ENCODE results near the gene SUPT3H. TPM values are rescaled to one million over a fixed set of nuclear protein-coding genes. Genes with fewer than 3 reads are reported as not detected.

The SUPT3H gene
- total RNA-seq, 4 donors from 2014 or later = 0.80 to 12.7 (median 3.0) TPM

DNA sequence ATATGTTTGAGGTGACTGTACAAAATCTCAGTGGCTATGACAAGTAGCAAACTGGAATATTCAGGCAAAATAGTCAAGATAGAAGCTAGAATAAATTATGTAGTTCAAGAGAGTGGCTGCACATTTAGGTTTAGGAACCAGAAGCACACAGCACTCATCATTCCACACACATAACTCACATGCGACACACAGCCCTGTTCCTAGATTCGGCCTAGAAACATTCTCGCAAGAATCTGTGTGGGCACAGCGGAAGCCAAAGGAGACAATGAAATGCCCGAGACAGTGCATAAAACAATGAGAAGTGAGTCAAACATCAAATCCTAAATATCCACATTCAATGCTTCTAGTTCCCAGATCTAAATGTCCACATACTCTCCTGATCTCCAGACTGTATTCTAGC is 9.5 kb upstream of the SUPT3H start:
- whole genome bisulfite sequencing, 2 donors (ENCODE audit: low coverage in 1 of 2) = 93 to 98% methylated on average over 5 of the region's 5 CpGs
- intact Hi-C loops (cut with DNase I; ENCODE audit: low total_unique reads) (no loop called here), in situ Hi-C loops (cut with MboI; ENCODE audit: low pct_ligation_motif_present in 1 of 4, low pct_unique_long_range_greater_than_20kb in 1 of 4, low sequenced_read_pairs in 3 of 4) (no loop called here)
- no peak overlapping the region for H3K27ac ChIP-seq
- H3K4me3 ChIP-seq = no peak overlapping the region
- DNase-seq = no peak
- H3K27me3 ChIP-seq = no peaks in the 10 kb centered on the region
- H3K9me3 ChIP-seq = no peaks in the 10 kb centered on the region
- no peaks in the 10 kb centered on the region for H3K4me1 ChIP-seq
- no peak for TF ChIP-seq EP300 (IDR thresholded peaks at IDR 0.05; ENCODE audit: low read depth)
- TF ChIP-seq POLR2A (IDR thresholded peaks at IDR 0.05) = no peak
- no peak for TF ChIP-seq POLR2AphosphoS5 (IDR thresholded peaks at IDR 0.05)
- TF ChIP-seq, protein P1, sequence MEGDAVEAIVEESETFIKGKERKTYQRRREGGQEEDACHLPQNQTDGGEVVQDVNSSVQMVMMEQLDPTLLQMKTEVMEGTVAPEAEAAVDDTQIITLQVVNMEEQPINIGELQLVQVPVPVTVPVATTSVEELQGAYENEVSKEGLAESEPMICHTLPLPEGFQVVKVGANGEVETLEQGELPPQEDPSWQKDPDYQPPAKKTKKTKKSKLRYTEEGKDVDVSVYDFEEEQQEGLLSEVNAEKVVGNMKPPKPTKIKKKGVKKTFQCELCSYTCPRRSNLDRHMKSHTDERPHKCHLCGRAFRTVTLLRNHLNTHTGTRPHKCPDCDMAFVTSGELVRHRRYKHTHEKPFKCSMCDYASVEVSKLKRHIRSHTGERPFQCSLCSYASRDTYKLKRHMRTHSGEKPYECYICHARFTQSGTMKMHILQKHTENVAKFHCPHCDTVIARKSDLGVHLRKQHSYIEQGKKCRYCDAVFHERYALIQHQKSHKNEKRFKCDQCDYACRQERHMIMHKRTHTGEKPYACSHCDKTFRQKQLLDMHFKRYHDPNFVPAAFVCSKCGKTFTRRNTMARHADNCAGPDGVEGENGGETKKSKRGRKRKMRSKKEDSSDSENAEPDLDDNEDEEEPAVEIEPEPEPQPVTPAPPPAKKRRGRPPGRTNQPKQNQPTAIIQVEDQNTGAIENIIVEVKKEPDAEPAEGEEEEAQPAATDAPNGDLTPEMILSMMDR (IDR thresholded peaks at IDR 0.05) = no peak
- no peaks in the 10 kb centered on the region for H3K36me3 ChIP-seq

- TF ChIP-seq POLR2AphosphoS5 (IDR thresholded peaks at IDR 0.05) (no peak), POLR2A (IDR thresholded peaks at IDR 0.05) (no peak), EP300 (IDR thresholded peaks at IDR 0.05; ENCODE audit: low read depth) (no peak)
- TF ChIP-seq, protein P1 (IDR thresholded peaks at IDR 0.05) = no peak
These were observed 8.8 kb upstream of the SUPT3H start for GRCh38 chr6:45386501-45386900.

GRCh38 chr6:45382391-45382790 is 4.7 kb upstream of the SUPT3H start:
- in situ Hi-C loops (cut with MboI; ENCODE audit: low pct_ligation_motif_present in 1 of 4, low pct_unique_long_range_greater_than_20kb in 1 of 4, low sequenced_read_pairs in 3 of 4) = no loop called here
- Histone ChIP-seq H3K9me3 (no peaks in the 10 kb centered on the region), H3K4me3 (no peak overlapping the region), H3K27me3 (no peaks in the 10 kb centered on the region), H3K4me1 (peaks cover 0 to 7% (median 6%) of the 10 kb centered on the region in 4 donors), H3K27ac (no peak overlapping the region), H3K36me3 (no peaks in the 10 kb centered on the region)
- WGBS, 2 donors (ENCODE audit: low coverage in 1 of 2) = 78 to 89% methylated on average over 1 to 2 of the region's 2 CpGs
- TF ChIP-seq POLR2AphosphoS5 (IDR thresholded peaks at IDR 0.05) = no peak
- TF ChIP-seq EP300 (IDR thresholded peaks at IDR 0.05; ENCODE audit: low read depth) = no peak
- no peak for TF ChIP-seq POLR2A (IDR thresholded peaks at IDR 0.05)
- TF ChIP-seq, protein P1 (IDR thresholded peaks at IDR 0.05) = no peak
- no peak for DNase-seq
- intact Hi-C loops (cut with DNase I; ENCODE audit: low total_unique reads) = no loop called here

More at GRCh38 chr6:45386501-45386900, 8.8 kb upstream of the SUPT3H start:
- Histone ChIP-seq H3K4me3 (no peak overlapping the region), H3K4me1 (no peaks in the 10 kb centered on the region), H3K27ac (no peak overlapping the region), H3K9me3 (no peaks in the 10 kb centered on the region), H3K27me3 (no peaks in the 10 kb centered on the region), H3K36me3 (no peaks in the 10 kb centered on the region)
- in situ Hi-C loops (cut with MboI; ENCODE audit: low pct_ligation_motif_present in 1 of 4, low pct_unique_long_range_greater_than_20kb in 1 of 4, low sequenced_read_pairs in 3 of 4) = no loop called here
- no peak for DNase-seq
- intact Hi-C loops (cut with DNase I; ENCODE audit: low total_unique reads) = no loop called here
- WGBS, 2 donors (ENCODE audit: low coverage in 1 of 2) = 87 to 89% methylated on average over 3 of the region's 3 CpGs

GRCh38 chr6:45378334-45378926 is 696 bp upstream of the SUPT3H start:
- WGBS, 2 donors (ENCODE audit: low coverage in 1 of 2) = 1% methylated on average over 14 to 21 of the region's 21 CpGs
- no peak for TF ChIP-seq EP300 (IDR thresholded peaks at IDR 0.05; ENCODE audit: low read depth)
- TF ChIP-seq, protein P1 (IDR thresholded peaks at IDR 0.05) = peak in 1 of 5 experiments; percentile 10
- in situ Hi-C loops (cut with MboI; ENCODE audit: low pct_ligation_motif_present in 1 of 4, low pct_unique_long_range_greater_than_20kb in 1 of 4, low sequenced_read_pairs in 3 of 4) = no loop called here
- intact Hi-C loops (cut with DNase I; ENCODE audit: low total_unique reads) = loop anchor here (5.0 to 10.0 kb wide), 2 partner anchors 44 to 724 kb away; no protein-coding TSS in a partner anchor
- Histone ChIP-seq H3K27me3 (no peaks in the 10 kb centered on the region), H3K27ac (peak overlapping the region; percentile 94 to 97 (median 96)), H3K9me3 (no peaks in the 10 kb centered on the region), H3K36me3 (no peaks in the 10 kb centered on the region), H3K4me1 (peaks cover 4 to 14% (median 10%) of the 10 kb centered on the region in 4 donors), H3K4me3 (peak overlapping the region; percentile 63 to 87 (median 79))
- no peak for DNase-seq

All from transverse colon (tissue), 4 donors.